Measurements from ENCODE around the gene LYSMD4. TPM values are rescaled to one million over a fixed set of nuclear protein-coding genes. Genes with fewer than 3 reads are reported as not detected.

Gene LYSMD4
- polyA plus RNA-seq, 1 donor (not counting 4 experiments of a cell fraction or from before 2014, with no cell fraction given), result 7.3 TPM

- H3K4me2 ChIP-seq (ENCODE audit: control insufficient read depth, extremely low read depth, insufficient read depth, low read depth, low read length), result no peak overlapping the region
- FAIRE-seq (peak; percentile 51), DNase-seq (ENCODE audit: low read depth, low spot score) (peak; percentile 23)
- H3K4me1 ChIP-seq (ENCODE audit: control insufficient read depth, extremely low read depth, insufficient read depth, low read length), result peaks cover 7% of the 10 kb centered on the region
- peak overlapping the region; percentile 10 for H3K27ac ChIP-seq (ENCODE audit: control insufficient read depth, insufficient read depth, low read length)
- TF ChIP-seq CTCF (optimal IDR thresholded peaks at IDR 0.05 in 1 of 3, IDR thresholded peaks at IDR 0.05 in 1 of 3, conservative IDR thresholded peaks at IDR 0.05 in 1 of 3; ENCODE audit: extremely low read depth in 1 of 3, insufficient read depth in 2 of 3, low read length in 3 of 3), result no peak
- TF ChIP-seq EZH2 (IDR thresholded peaks at IDR 0.05; ENCODE audit: low read length), result no peak
- no peak overlapping the region for H3K4me3 ChIP-seq (ENCODE audit: control insufficient read depth in 2 of 3, extremely low read depth in 1 of 3, insufficient read depth in 2 of 3, low read depth in 1 of 3, low read length in 3 of 3)
- peaks cover 0 to 3% of the 10 kb centered on the region in 2 experiments for H3K36me3 ChIP-seq (ENCODE audit: control insufficient read depth in 2 of 2, extremely low read depth in 1 of 2, insufficient read depth in 2 of 2, low read length in 2 of 2)
- H2AFZ ChIP-seq (ENCODE audit: control insufficient read depth, low read length), result no peak overlapping the region
- no peaks in the 10 kb centered on the region for H3K79me2 ChIP-seq (ENCODE audit: control insufficient read depth, insufficient read depth, low read length)
- H4K20me1 ChIP-seq (ENCODE audit: control insufficient read depth, extremely low read depth, insufficient read depth, low read length), result no peaks in the 10 kb centered on the region
- H3K9me3 ChIP-seq (ENCODE audit: control insufficient read depth, low read depth, low read length), result no peaks in the 10 kb centered on the region
- no peaks in the 10 kb centered on the region for H3K27me3 ChIP-seq (ENCODE audit: control insufficient read depth, extremely low read depth, insufficient read depth, low read length)
- no peaks in the 10 kb centered on the region for H3K9me1 ChIP-seq (ENCODE audit: control insufficient read depth, extremely low read depth, insufficient read depth, low read length)
- dilution Hi-C loops (cut with MboI; ENCODE audit: extremely low pct_ligation_motif_present, low sequenced_read_pairs), result no loop called here
- H3K9ac ChIP-seq (ENCODE audit: control insufficient read depth, extremely low read depth, insufficient read depth, low read length), result no peak overlapping the region
Measured at GRCh38 chr15:99682455-99682854, 50.8 kb downstream of the LYSMD4 start.

GRCh38 chr15:99681990-99682389 lies 51.2 kb downstream of the LYSMD4 start:
- H3K9me1 ChIP-seq (ENCODE audit: control insufficient read depth, extremely low read depth, insufficient read depth, low read length), result no peaks in the 10 kb centered on the region
- no peak for FAIRE-seq
- H2AFZ ChIP-seq (ENCODE audit: control insufficient read depth, low read length), result no peak overlapping the region
- H3K27me3 ChIP-seq (ENCODE audit: control insufficient read depth, extremely low read depth, insufficient read depth, low read length), result no peaks in the 10 kb centered on the region
- dilution Hi-C loops (cut with MboI; ENCODE audit: extremely low pct_ligation_motif_present, low sequenced_read_pairs), result no loop called here
- H4K20me1 ChIP-seq (ENCODE audit: control insufficient read depth, extremely low read depth, insufficient read depth, low read length), result no peaks in the 10 kb centered on the region
- no peaks in the 10 kb centered on the region for H3K79me2 ChIP-seq (ENCODE audit: control insufficient read depth, insufficient read depth, low read length)
- no peak overlapping the region for H3K9ac ChIP-seq (ENCODE audit: control insufficient read depth, extremely low read depth, insufficient read depth, low read length)
- no peak overlapping the region for H3K27ac ChIP-seq (ENCODE audit: control insufficient read depth, insufficient read depth, low read length)
- DNase-seq (ENCODE audit: low read depth, low spot score), result no peak
- H3K4me1 ChIP-seq (ENCODE audit: control insufficient read depth, extremely low read depth, insufficient read depth, low read length), result peaks cover 7% of the 10 kb centered on the region
- TF ChIP-seq CTCF (optimal IDR thresholded peaks at IDR 0.05 in 1 of 3, IDR thresholded peaks at IDR 0.05 in 1 of 3, conservative IDR thresholded peaks at IDR 0.05 in 1 of 3; ENCODE audit: extremely low read depth in 1 of 3, insufficient read depth in 2 of 3, low read length in 3 of 3) (no peak), EZH2 (IDR thresholded peaks at IDR 0.05; ENCODE audit: low read length) (no peak)
- H3K4me2 ChIP-seq (ENCODE audit: control insufficient read depth, extremely low read depth, insufficient read depth, low read depth, low read length), result no peak overlapping the region
- H3K36me3 ChIP-seq (ENCODE audit: control insufficient read depth in 2 of 2, extremely low read depth in 1 of 2, insufficient read depth in 2 of 2, low read length in 2 of 2), result peaks cover 0 to 3% of the 10 kb centered on the region in 2 experiments
- H3K4me3 ChIP-seq (ENCODE audit: control insufficient read depth in 2 of 3, extremely low read depth in 1 of 3, insufficient read depth in 2 of 3, low read depth in 1 of 3, low read length in 3 of 3), result no peak overlapping the region
- H3K9me3 ChIP-seq (ENCODE audit: control insufficient read depth, low read depth, low read length), result no peaks in the 10 kb centered on the region

Measured in keratinocyte (primary cell).